Dedifferentiated amniotic fluid mesenchymal stem cell (primary cell): ENCODE data around the gene TTLL12.

Source experiments
- DNase-seq: peaks from one replicate; pipeline ENCODE4 v3.0.0-alpha.2; 2016; ENCODE audit errors: extremely low spot score

Gene TTLL12

GRCh38 chr22:43173566-43173965 lies 13.4 kb downstream of the TTLL12 start:
- no peak for DNase-seq

- no peak for DNase-seq
Observed at GRCh38 chr22:43172191-43172590, 14.7 kb downstream of the TTLL12 start.

- DNase-seq: no peak
Observed at GRCh38 chr22:43171607-43172006, 15.3 kb downstream of the TTLL12 start.

- no peak for DNase-seq
Observed at GRCh38 chr22:43171019-43171491, 15.9 kb downstream of the TTLL12 start.

GRCh38 chr22:43170131-43170480 lies 16.8 kb downstream of the TTLL12 start:
- no peak for DNase-seq

- DNase-seq: no peak
Observed at GRCh38 chr22:43169310-43170130, 17.4 kb downstream of the TTLL12 start.

GRCh38 chr22:43168471-43169309 lies 18.2 kb downstream of the TTLL12 start:
- DNase-seq: peak; percentile 51

GRCh38 chr22:43167001-43167589 lies 19.8 kb downstream of the TTLL12 start:
- no peak for DNase-seq

GRCh38 chr22:43166132-43166930 lies 20.6 kb downstream of the TTLL12 start:
- no peak for DNase-seq

- DNase-seq: no peak
Observed at GRCh38 chr22:43164636-43165035, 22.3 kb downstream of the TTLL12 start.

- DNase-seq: no peak
Observed at GRCh38 chr22:43163241-43163795, 23.6 kb downstream of the TTLL12 start.

GRCh38 chr22:43162412-43163150 lies 24.4 kb downstream of the TTLL12 start:
- no peak for DNase-seq

GRCh38 chr22:43160497-43161126 lies 26.3 kb downstream of the TTLL12 start:
- DNase-seq: no peak

GRCh38 chr22:43159484-43160178 lies 27.3 kb downstream of the TTLL12 start:
- no peak for DNase-seq

GRCh38 chr22:43158778-43159483 lies 28.0 kb downstream of the TTLL12 start:
- DNase-seq: no peak

GRCh38 chr22:43157874-43158546 lies 28.9 kb downstream of the TTLL12 start:
- no peak for DNase-seq

GRCh38 chr22:43156413-43156812 lies 30.5 kb downstream of the TTLL12 start:
- DNase-seq: no peak

- no peak for DNase-seq
Observed at GRCh38 chr22:43155789-43156188, 31.1 kb downstream of the TTLL12 start.
